ENCODE data around the gene BTBD2.

DNA sequence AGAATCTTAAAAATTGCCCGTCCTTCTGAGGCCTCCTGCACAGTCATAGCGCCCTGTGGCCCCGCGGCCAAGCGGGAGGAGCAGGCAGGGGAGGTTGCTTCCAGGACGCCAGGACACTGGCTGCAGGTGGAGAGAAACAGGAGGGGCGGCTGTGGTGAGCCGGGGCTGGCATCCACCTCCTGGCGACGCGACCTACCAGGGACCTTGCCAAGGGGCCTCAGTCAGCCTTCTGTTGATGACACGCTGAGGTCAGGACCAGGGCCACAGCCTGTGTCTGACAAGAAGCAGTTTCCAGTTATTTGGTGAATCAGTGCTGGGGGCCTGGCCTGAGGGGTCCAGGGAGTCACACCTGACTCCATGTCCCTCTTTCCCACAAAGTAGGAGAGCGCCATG, 48.9 kb upstream of the BTBD2 start:
- TF ChIP-seq, protein P1, sequence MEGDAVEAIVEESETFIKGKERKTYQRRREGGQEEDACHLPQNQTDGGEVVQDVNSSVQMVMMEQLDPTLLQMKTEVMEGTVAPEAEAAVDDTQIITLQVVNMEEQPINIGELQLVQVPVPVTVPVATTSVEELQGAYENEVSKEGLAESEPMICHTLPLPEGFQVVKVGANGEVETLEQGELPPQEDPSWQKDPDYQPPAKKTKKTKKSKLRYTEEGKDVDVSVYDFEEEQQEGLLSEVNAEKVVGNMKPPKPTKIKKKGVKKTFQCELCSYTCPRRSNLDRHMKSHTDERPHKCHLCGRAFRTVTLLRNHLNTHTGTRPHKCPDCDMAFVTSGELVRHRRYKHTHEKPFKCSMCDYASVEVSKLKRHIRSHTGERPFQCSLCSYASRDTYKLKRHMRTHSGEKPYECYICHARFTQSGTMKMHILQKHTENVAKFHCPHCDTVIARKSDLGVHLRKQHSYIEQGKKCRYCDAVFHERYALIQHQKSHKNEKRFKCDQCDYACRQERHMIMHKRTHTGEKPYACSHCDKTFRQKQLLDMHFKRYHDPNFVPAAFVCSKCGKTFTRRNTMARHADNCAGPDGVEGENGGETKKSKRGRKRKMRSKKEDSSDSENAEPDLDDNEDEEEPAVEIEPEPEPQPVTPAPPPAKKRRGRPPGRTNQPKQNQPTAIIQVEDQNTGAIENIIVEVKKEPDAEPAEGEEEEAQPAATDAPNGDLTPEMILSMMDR (IDR thresholded peaks at IDR 0.05), result no peak
- TF ChIP-seq POLR2A (IDR thresholded peaks at IDR 0.05), result no peak

All from lower leg skin (tissue), 3 donors.